Left lung (tissue), 10 donors: Measurements from ENCODE around the gene PSME2. TPM values are rescaled to one million over a fixed set of nuclear protein-coding genes. Genes with fewer than 3 reads are reported as not detected.

Source experiments
- ATAC-seq: fragments of 200-7000 bp; cut with Tn5 transposase; one replicate; pipeline ENCODE4 v1.9.1; 2020; ENCODE audit warnings: moderate library complexity
- DNase-seq, 4 donors: peaks; one replicate each; pipeline ENCODE4 v3.0.0-alpha.2; 2013 to 2020
- H3K27ac ChIP-seq, 2 donors: fragments of 200-600 bp; sonication (generic) in 1 of 2; one replicate each; pipeline versions ENCODE4 v1.5.0 to v1.8.0; 2020 to 2021
- H3K27me3 ChIP-seq, 2 donors: fragments of 200-600 bp; sonication (generic) in 1 of 2; one replicate each; pipeline versions ENCODE4 v1.5.0 to v1.8.0; 2020 to 2021
- H3K36me3 ChIP-seq, 2 donors: fragments of 200-600 bp; sonication (generic) in 1 of 2; one replicate each; pipeline versions ENCODE4 v1.5.0 to v1.8.0; 2020 to 2021
- H3K4me1 ChIP-seq, 2 donors: fragments of 200-600 bp; one replicate each; pipeline ENCODE4 v1.8.0; 2021
- H3K4me3 ChIP-seq, 2 donors: fragments of 200-600 bp; sonication (generic) in 1 of 2; one replicate each; pipeline versions ENCODE4 v1.5.0 to v1.8.0; 2020 to 2021; ENCODE audit warnings: mild to moderate bottlenecking in 1 of 2
- H3K9me3 ChIP-seq, 2 donors: fragments of 200-600 bp; sonication (generic) in 1 of 2; one replicate each; pipeline versions ENCODE4 v1.5.0 to v1.8.0; 2020 to 2021
- CTCF ChIP-seq, 2 donors: fragments of 200-600 bp; sonication (generic) in 1 of 2; IDR thresholded peaks; one replicate each; pipeline versions ENCODE4 v1.5.0 to v1.8.0; 2021; ENCODE audit warnings: antibody characterized with exemption in 2 of 2
- intact Hi-C, 2 donors: fragments of 100-400 bp; cut with DNase I; formaldehyde crosslinking; loops; one replicate each; pipeline versions ENCODE4 v1.11.2 to v1.14.2; 2022
- polyA plus RNA-seq, 6 donors: library from polyadenylated mRNA; unstranded; fragments of 120-200 nt; gene quantifications; one replicate each; pipeline ENCODE4 v1.2.1, GENCODE V29; 2013; ENCODE audit not compliant: insufficient read length in 6 of 6
- total RNA-seq, 2 donors: library from RNA; stranded (reverse); fragmentation: NEBNext Ultra II Directional; extraction: Animal tissue kit (Norgen Biotek cat#: 25700); gene quantifications; one replicate each; pipeline ENCODE4 v1.2.1, GENCODE V29; 2021
- donor health status: DM: no; HTN: yes; CAD: no.
- donor health status: DM: no; HTN: no; CAD: no.

PSME2 gene
- total and polyA plus RNA-seq, 8 donors, result 126 to 224 (median 159) TPM

- no peak within 1 kb of the TSS for H3K27ac ChIP-seq
- peaks cover 0 to 87% of the 10 kb centered on the region in 2 donors for H3K36me3 ChIP-seq
- no peak for TF ChIP-seq CTCF (IDR thresholded peaks at IDR 0.05)
- peak within 1 kb of the TSS; percentile 16 to 34 for H3K4me3 ChIP-seq
- no peaks in the 10 kb centered on the region for H3K27me3 ChIP-seq
- DNase-seq, result peak; percentile 61 to 93 (median 87)
- peak; percentile 94 for ATAC-seq
- peaks cover 0 to 30% of the 10 kb centered on the region in 2 donors for H3K4me1 ChIP-seq
- no peaks in the 10 kb centered on the region for H3K9me3 ChIP-seq
- intact Hi-C loops, result no loop called here
Observed at GRCh38 chr14:24171422-24172260, 25.2 kb upstream of the PSME2 start, which contains the start of gene REC8. Gene REC8 (plus strand): TSS chr14:24172080. CDS start chr14:24172553, 473 bp downstream.

- H3K27ac ChIP-seq, result peak overlapping the region in 1 of 2 donors; percentile 74
- no peak for TF ChIP-seq CTCF (IDR thresholded peaks at IDR 0.05)
- peaks cover 0 to 87% of the 10 kb centered on the region in 2 donors for H3K36me3 ChIP-seq
- no peaks in the 10 kb centered on the region for H3K9me3 ChIP-seq
- no peaks in the 10 kb centered on the region for H3K27me3 ChIP-seq
- intact Hi-C loops, result no loop called here
- H3K4me3 ChIP-seq, result no peak overlapping the region
- ATAC-seq (no peak), DNase-seq (no peak)
- H3K4me1 ChIP-seq, result peaks cover 7 to 70% of the 10 kb centered on the region in 2 donors
Observed at GRCh38 chr14:24167469-24168114, 21.2 kb upstream of the PSME2 start.

GRCh38 chr14:24165785-24166184, 19.4 kb upstream of the PSME2 start:
- Histone ChIP-seq H3K27me3 (no peaks in the 10 kb centered on the region), H3K9me3 (no peaks in the 10 kb centered on the region), H3K27ac (peak overlapping the region in 1 of 2 donors; percentile 74), H3K4me1 (peaks cover 14 to 66% of the 10 kb centered on the region in 2 donors), H3K36me3 (peaks cover 0 to 86% of the 10 kb centered on the region in 2 donors), H3K4me3 (no peak overlapping the region)
- peak in 1 of 4 donors; percentile 23 for DNase-seq
- ATAC-seq, result no peak
- no peak for TF ChIP-seq CTCF (IDR thresholded peaks at IDR 0.05)
- intact Hi-C loops, result no loop called here

- no peak for TF ChIP-seq CTCF (IDR thresholded peaks at IDR 0.05)
- DNase-seq, result peak in 2 of 4 donors; percentile 20 to 79
- no peak for ATAC-seq
Observed at GRCh38 chr14:24164518-24164991, 18.1 kb upstream of the PSME2 start.

GRCh38 chr14:24162093-24162492, 15.7 kb upstream of the PSME2 start:
- no peak for TF ChIP-seq CTCF (IDR thresholded peaks at IDR 0.05)
- ATAC-seq, result no peak
- peak in 1 of 4 donors; percentile 53 for DNase-seq
- no peaks in the 10 kb centered on the region for H3K9me3 ChIP-seq
- H3K4me3 ChIP-seq, result peak overlapping the region; percentile 80 to 87
- H3K27me3 ChIP-seq, result no peaks in the 10 kb centered on the region
- peaks cover 0 to 86% of the 10 kb centered on the region in 2 donors for H3K36me3 ChIP-seq
- H3K27ac ChIP-seq, result peak overlapping the region in 1 of 2 donors; percentile 96
- intact Hi-C loops, result no loop called here
- H3K4me1 ChIP-seq, result peaks cover 14 to 61% of the 10 kb centered on the region in 2 donors

More at GRCh38 chr14:24164518-24164991, 18.1 kb upstream of the PSME2 start:
- Histone ChIP-seq H3K27me3 (no peaks in the 10 kb centered on the region), H3K9me3 (no peaks in the 10 kb centered on the region), H3K4me3 (no peak overlapping the region), H3K36me3 (peaks cover 0 to 87% of the 10 kb centered on the region in 2 donors), H3K4me1 (peaks cover 14 to 67% of the 10 kb centered on the region in 2 donors), H3K27ac (no peak overlapping the region)
- intact Hi-C loops, result no loop called here
